Stimulated activated CD8-positive, alpha-beta memory T cell treated with anti-CD3 and anti-CD28 coated beads, Interleukin-15, amount 100 ng/mL, for 4 hours (primary cell): ENCODE data around the gene NPHP4.
"Not testable (repeated sequence)": the region's sequence is repeated elsewhere in the genome, so short reads cannot be mapped to it uniquely, and the experiment has no call there.

Experiments
- DNase-seq, 2 donors: peaks; one replicate each; pipeline ENCODE4 v3.0.0-alpha.2; 2020; ENCODE audit warnings: low read depth in 2 of 2

Gene NPHP4

DNA sequence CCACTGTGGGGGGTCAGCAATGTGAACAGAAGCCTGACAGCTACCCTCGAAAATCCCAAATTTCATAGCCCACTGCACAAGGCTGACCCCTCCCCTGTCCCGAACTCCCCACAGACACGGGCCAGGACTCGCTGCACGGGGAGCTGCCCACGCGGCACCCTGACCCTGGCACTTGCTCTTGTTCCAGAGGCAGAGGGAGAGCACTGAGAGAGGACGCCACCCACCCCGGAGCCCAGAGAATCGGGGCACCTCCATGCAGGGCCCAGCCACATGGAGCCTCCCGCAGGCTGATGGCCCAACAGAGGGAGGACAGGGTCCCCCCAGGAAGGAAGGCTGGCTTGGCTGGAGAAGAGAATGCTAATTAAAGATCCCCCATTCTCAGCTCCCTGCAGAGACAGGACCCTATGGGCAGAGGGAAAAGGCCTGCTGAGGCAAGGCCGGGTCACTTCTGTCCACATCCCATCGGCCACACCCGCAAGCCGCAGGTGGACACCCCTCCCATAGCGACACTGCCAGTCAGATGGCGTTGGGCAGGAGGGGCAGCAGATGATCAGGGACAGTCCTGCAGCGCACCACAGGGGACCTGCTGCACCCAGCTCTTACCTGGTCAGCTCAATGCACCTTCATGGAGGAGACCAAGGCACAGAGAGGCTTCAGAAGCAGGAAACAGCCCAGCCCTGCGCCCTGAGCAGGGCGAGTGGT is 136.9 kb downstream of the NPHP4 start:
- DNase-seq, result no peak

DNA sequence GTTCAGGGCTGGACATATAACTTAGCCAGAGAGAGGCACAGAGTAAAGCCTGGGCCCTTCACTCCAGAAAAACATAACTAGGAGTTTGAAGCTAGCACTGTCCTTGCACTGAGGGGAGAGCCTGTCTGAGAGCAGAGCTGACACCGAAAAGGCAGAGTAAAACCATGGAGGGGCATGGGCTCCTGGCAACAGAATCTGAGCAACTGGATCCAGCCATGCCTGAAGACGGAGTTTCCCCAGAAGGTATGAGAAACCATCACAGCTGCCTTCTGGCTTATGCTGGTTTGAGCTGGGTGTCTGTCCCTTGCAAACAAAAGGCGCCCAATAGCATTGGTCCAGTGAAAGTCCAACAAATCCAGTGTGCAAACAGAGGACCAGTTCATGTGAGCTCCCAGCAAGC is 137.5 kb downstream of the NPHP4 start:
- DNase-seq, result no peak

DNA sequence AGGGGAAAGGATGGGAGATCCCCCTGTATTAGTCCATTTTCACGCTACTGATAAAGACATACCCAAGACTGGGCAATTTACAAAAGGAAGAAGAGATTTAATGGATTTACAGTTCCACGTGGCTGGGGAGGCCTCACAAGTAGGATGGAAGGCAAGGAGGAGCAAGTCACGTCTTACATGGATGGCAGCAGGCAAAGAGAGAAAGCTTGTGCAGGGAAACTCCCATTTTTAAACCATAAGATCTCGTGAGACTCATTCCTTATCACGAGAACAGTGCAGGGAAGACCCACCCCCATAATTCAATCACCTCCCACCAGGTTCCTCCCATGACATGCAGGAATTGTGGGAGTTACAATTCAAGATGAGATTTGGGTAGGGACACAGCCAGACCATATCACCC is 138.4 kb downstream of the NPHP4 start:
- not testable (repeated sequence) for DNase-seq

DNA sequence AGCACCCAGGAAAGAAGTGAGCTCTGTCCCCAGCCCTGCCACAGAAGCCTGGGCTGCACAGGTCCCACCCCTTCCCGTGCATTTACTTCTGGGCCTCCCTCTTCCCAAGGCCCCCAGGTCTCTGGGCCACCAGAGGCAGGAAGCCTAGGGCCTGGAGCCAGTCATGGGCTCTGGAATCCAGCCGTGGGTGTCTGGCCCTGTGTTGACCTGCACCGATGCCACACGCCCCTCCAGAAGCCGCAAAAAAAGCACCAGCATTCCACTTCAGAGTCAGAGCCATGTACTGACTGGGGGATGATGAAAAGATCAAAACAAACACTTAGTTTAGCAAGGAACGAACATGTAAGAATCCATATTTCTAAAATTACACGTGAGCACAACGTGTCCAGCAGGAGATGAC is 141.7 kb downstream of the NPHP4 start:
- DNase-seq, result no peak

DNA sequence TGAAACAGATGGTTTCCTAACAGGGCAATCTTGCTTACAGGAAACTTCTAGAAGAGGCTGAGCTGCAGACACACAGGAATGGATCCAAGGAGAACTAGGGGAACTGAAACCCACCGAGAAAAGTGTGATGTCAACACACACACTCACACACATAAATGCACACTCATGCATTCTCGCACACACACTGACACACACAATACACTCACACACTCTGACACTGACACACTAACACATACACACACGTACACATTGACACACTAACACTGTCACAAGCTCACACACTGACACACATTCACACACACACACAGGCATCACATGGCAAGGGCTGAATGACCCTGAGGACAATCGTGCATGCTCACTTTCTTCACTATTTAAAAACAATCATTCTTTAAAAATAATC is 142.7 kb downstream of the NPHP4 start:
- no peak for DNase-seq

DNA sequence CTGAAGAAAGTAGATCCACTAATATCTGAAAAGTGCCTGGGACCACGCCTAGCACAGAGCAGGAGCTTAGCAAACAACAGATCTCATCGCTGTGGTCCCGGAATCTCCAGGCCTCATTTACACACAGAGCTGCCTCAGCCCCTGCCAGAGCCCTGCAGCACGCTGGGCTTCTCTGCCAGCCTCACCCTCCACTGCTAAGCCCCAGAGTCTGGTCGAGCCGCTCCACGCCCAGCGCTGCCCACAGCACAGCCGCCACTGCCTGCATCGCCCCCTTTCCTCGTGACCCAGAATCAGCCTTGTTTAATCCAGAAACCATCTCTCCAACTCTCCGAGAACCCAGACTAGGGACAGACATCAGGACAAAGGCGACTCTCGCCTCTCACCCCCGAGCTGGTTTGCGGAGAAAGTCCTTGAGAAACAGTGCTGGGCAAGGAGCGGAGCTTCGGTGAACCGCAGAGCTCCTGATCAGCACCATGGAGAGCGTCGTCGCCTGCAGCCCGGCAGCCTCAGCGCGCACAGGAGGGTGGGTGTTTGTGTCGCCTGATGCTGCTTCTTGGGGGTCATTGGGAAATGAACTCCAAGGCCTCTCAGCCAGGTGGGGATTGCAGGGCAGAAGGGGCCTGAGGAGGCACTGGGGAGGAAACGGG is 145.1 kb downstream of the NPHP4 start:
- no peak for DNase-seq

DNA sequence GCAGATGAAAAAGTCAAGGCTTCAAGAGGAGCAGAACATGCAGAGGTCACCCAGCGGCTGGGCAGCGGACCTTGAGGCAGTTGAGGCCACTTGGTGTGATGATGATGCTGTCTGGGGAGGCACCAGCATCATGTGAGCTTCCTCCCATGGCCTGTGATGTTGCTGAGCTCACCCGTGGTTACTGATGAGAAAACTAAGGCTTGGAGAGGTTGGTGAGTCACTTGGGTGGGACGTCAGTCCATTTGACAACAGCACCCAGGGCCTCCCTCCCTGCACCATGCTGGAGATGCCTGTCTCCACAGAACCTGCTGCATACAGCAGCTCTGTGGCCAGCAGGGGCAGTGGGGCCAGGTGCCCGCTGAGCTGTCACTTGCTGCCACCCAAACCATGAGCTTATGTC is 146.8 kb downstream of the NPHP4 start:
- no peak for DNase-seq

DNA sequence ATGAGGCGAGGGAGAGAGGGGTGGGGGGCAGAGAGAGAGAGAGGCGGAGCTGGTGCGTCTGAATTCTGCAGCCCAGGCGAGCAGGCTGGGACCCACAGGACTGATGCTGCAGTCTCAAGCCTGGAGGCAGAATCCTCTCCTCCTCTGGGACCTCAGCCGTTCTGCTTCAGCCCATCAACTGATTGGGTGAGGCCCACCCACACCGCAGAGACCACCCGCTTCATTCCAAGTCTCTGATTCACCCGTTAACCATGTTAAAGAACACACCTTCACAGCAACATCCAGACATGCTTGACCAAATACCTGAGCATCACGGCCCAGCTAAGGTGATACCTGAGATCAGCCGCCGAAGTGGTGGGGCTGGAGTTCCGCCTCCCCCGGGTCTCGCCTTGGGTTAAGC is 147.8 kb downstream of the NPHP4 start:
- no peak for DNase-seq

DNA sequence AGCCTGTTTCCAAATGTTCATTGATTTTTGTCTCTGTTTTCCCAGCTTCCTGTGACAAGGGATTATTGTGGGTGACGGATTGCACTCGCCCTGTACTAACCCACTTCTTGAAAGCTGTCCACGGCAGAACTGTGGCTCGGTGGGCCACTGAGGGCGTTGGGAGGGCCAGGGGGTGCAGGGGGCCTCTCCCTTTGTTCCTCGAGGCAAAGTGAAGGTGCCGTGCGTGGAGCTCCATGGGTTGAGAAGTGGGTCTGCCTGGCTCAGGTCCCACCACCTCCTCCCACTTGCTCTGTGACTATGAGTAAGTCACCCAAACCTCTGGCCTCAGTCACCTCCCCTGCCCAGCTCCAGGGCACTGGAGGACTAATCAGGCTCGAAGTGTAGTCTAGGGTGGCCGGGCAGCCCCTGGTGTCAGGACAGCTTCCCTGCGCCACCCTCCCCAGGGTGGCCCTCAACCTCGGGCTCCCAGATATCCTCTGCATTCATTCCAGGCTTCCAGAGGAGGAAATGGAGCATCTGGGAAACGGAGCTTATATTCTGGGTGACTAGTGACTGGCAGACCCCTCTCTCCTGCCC is 148.6 kb downstream of the NPHP4 start:
- no peak for DNase-seq

DNA sequence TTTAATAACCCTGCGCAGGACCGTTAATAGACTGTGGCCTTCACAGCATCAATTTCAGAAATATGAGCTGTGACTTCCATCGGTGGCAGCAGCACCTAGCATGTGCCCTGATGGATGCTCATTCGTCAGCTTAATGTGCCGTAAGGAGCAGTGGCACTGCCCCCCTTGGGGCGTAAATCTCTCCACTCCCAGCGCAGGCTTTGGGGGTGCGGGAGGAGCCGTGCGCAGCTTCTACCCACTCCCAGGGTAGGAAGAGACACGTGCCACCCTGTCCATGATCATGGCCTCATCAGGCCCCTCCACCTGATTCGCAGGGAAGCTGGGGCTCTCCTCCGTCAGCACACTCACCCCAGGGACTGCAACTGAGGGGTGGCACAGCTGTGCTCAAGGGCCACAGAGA is 149.5 kb downstream of the NPHP4 start:
- DNase-seq, result no peak

DNA sequence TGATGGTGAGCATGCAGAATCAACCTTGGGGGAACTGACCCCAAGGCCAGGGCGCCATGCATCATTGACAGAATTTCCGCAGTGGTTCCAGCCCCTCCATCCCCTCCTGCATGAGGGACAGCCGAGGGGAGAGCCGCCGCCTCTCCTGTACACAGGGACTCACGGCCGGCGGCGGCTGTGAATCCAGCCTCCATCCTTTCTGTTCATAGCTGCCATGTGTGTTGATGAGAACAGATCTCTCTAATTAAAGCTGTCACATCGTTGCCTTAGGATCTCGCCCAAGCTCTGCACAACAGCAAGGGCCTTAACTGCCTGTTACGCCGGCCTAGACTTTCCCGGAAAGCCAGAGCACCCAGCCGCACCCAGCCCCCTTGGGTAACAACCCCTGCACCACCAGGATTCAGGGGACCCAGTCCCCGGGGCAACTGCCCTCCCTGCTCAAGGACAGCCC is 151.6 kb downstream of the NPHP4 start:
- DNase-seq, result no peak

DNA sequence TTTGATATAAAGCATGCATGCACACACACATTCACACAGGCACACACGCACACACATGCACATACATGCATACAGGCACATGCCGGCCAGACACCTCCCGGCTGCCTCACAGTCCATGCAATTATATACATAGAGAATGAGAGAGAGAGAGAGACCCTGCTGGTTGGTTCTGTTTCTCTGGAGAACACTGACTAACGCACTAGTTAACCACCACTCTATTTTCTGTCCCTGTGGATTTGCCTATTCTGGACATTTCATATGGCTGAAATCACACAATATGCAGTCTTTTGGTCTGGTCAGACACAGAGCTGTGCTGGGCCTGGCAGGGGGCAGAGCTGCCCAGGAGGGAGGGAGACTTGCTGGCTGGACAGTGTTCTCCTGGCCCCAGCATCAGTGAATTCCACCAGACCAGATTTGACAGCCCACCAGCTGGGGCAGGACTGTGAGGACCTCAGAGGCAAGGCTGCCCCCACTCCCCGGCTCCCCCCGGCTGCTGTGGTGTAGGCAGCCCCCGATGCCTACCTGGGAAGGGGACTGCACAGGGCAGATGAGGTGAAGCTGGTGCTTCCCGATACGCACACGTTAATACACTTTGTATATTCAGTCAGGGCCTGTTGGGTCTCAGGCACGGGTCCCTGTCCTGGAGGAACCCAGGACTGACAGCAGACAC is 152.2 kb downstream of the NPHP4 start:
- DNase-seq, result no peak

DNA sequence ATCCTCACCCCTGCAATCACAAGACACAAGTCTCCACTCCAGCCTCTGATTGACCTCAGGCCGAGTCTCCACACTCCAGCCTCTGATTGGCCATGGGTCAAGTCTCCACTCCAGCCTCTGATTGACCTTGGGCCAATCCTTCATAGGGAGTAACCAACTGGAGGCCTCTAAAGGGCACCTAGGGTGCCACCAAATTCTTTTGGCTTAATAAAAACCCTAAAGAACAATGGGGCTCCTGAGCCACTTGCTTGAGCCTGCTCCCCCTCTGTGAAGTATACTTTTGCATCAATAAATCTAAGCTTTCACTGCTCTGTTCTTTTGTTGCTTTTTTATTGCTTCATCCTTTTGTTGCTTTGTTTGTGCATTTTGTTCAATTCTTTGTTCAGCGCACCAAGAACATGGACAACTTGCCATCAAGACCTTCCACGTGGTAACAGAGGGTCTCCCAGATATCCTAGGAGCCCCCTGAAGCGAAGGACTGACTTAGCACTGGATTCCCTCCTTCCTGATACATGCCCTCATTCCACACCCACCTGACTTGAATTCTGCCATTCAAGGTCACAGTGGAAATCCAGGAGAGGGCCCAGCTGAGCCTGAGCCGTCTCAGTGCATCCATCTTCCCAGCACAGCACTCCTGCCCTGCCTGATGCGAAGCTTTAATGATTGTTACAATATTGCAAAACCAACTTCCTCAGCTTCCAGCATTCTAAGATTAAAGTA is 152.9 kb downstream of the NPHP4 start:
- DNase-seq, result no peak

DNA sequence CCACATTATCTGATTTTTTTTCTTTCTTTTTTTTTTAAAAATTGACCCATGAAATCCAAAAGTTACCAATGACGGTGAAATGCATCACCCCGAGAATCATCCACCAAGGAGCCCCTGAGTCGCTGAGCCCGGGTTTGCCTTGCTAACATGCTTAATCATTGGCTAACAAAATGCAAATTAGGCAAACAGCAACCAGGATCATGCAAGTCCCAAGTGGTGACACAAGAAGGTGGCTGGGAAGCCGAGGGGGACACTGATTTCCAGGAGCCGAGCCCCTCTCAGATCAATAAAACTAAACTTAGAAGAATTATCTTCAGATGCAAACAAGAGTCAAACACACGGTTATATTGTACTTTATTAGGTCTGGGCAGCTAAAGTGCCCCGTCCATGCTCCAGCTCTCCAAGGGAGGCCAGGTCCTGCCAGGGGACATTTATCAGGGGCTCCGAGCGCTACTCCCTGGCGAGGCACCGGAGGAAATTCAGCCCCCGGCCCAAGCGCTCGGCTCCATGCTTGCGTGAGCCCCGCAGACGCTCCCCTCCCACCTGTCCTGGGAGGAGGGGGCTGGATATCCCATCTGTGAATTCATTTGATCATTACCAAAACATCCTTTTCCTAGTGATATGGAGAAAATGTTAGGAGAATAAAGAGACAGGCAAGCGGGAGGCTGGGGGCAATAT is 154.1 kb downstream of the NPHP4 start:
- no peak for DNase-seq

DNA sequence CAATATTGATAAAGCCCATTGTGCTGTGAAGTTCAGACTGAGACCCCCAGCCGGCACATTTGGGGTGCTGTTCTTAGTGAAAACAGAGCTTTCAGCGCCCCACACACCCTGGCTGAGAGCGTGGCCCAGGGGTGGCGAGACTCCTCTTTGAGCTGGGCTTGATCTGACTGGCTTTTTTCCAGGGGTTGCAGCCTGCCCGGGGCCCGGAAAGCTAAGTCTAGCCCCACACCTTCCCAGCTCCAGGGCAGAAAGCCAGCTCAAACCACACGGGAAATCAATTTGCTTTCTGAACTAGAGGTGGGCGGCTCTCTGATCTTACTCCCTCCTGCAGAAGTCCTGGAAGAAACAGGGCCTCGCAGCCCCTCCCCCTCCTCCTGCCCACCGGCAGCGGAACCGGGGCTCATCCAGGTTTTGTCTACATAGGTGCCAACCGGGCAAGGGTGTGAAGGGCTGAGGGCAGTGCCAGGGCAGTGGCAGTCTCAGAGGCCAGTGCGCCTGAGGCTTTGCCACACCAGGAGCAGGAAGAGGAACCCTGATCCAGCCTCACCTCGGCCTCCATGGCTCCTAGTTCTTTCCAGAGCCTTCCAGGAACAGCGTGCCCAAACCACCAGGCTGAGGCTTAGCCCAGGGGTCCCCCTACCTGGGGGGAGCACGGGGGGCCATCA is 155.3 kb downstream of the NPHP4 start:
- no peak for DNase-seq

DNA sequence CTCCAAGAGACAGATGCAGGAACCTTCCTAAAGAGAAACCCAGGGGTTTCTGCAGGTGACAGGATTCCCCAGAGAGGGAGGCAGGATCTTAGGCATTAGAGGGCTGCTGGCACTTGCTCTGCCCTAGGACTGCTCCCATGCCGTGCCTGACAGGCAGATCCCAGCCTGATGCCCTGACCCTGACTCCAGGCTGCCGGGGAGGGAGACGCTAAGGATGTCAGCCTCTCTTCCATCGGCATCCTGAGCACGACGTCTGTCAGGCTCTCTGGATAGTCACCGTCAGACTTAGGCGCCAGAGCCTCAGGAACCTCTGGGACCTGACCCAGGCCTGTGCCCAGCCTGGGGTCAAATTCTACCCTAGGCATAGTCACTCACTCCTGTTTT is 157.1 kb downstream of the NPHP4 start:
- DNase-seq, result no peak

DNA sequence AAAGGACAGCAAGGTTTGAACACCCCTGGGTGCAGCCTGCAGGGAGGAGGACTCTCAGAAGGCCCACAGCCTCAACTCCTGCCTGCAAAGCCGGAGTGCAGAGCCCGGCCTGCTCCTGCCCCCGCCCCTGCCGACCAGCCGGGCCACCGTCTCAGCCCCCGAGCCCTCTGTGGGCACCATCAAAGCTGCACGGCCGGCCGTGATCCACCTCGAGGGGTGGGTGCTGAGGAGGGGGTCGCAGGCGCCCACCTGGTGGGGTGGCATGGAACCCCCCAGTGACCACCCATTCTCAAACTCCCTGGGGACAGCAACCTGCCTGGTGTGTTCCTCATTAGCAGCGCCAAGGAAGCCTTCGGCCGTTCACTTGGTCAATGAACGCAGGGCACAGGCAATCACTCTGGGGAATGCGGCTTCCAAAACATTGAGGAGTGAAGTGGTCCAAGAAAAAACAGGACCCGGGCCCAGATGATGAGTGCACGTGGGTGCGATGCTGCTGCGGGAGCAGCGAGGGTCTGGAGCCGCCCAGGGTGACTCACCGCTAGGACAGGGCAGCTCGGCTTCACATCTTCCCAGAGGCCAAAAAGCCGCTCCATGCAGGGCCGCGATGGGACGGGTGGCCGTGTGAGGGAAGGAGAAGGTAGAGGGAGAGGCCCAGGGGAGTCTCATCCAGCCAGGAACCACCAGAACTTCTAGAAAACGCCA is 157.6 kb downstream of the NPHP4 start:
- DNase-seq, result no peak

DNA sequence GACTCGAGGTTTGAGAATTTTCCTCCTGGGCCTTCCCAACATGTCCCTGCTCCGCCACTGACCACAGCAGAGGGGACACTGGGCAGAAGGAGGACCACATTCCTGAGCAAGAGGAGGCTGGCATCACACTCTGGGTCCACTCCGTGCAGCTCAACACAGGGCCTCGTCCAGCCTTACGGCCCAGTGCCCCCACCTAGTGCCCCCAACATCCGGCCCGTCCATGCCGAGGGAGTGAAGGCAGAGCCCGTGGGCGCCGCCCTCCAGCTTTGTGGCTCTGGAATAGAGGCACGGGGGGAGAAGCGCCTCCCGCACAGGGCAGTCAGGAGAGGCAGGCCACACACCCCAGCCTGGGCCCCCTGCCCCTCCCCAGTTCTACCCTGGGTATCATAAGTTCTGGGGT is 158.3 kb downstream of the NPHP4 start:
- no peak for DNase-seq

DNA sequence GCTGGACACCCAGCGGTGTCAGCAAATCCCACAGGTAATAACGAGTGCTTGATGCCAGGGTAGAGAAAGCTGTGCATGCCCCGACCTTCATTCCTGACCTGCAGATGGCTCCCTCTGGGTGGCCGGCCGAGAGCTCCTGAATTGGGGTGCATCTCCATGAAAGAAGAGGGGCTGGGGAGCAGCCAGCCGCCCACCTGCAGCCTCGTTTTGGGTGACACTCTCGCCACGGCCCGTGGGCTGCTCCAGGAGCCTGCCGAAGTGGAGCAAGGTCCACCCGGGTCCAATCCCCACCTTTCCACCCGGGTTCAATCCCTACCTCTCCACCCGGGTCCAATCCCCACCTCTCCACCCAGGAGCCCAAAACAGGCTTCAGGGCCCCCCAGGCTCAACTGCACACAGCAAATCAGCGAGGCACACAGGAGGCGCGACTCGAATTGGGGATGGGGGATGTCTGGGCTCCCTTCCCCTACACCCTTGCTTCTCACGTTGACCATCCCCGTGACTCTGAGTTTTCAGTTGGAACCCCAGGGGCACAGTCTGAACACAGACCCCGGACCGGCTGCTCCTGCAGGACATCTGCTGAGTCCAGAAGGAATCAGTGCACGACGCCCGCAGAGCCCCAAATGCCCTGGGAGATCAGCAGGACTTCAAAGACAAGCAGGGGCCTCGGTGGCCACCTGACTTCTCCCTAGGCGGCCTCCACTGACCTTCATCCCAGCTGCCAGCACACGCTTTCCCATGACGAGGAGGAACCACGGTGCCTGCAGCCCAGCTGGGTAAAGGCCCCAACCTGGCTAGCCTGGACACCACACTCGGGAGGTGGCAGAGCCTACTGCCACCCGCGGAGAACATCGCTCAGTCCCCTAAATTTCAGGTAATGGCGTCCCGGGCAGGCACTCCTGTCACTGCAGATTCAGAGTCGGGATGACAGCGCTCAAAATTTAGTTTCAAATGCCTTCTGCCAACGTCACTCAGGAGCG is 159.0 kb downstream of the NPHP4 start:
- no peak for DNase-seq
